Keratinocyte (primary cell): ENCODE data around the gene B4GALT7. TPM values are rescaled to one million over a fixed set of nuclear protein-coding genes. Genes with fewer than 3 reads are reported as not detected.

Experiments
- DNase-seq: peaks from one replicate; pipeline ENCODE4 v3.0.0-alpha.2; 2011; ENCODE audit warnings: low read depth, missing footprints, low spot score
- FAIRE-seq: peaks from 2 replicates; lab custom pipeline; 2011; peaks lifted over from hg19 to GRCh38; lab: Jason Lieb, UNC
- H2AFZ ChIP-seq: 2 replicates; pipeline ENCODE4 v1.6.0; 2012; ENCODE audit warnings: low read length, control low read depth, inconsistent platforms; ENCODE audit not compliant: control insufficient read depth
- H3K27ac ChIP-seq: 2 replicates; pipeline ENCODE4 v1.5.1; 2011; ENCODE audit warnings: low read length; ENCODE audit not compliant: control insufficient read depth, insufficient read depth
- H3K27me3 ChIP-seq: 3 replicates; pipeline ENCODE4 v1.6.0; 2011; ENCODE audit warnings: low read length; ENCODE audit not compliant: control insufficient read depth, insufficient read depth; ENCODE audit errors: extremely low read depth
- H3K36me3 ChIP-seq, 2 experiments: 2 replicates in 1 of 2; 3 replicates in 1 of 2; pipeline ENCODE4 v1.5.1; 2011; ENCODE audit warnings: low read length in 2 of 2, mild to moderate bottlenecking in 1 of 2; ENCODE audit not compliant: control insufficient read depth in 2 of 2, insufficient read depth in 2 of 2; ENCODE audit errors: extremely low read depth in 1 of 2
- H3K4me1 ChIP-seq: 3 replicates; pipeline ENCODE4 v1.5.1; 2011; ENCODE audit warnings: low read length; ENCODE audit not compliant: control insufficient read depth, insufficient read depth; ENCODE audit errors: extremely low read depth
- H3K4me2 ChIP-seq: 3 replicates; pipeline ENCODE4 v1.6.0; 2011; ENCODE audit warnings: low read depth, low read length; ENCODE audit not compliant: control insufficient read depth, insufficient read depth; ENCODE audit errors: extremely low read depth
- H3K4me3 ChIP-seq, 3 experiments: fragments of 200-600 bp in 1 of 3; sonication (generic) in 1 of 3; 2 replicates in 2 of 3; 3 replicates in 1 of 3; pipeline ENCODE4 v1.5.1; 2011 to 2016; ENCODE audit warnings: low read length in 3 of 3, mild to moderate bottlenecking in 3 of 3, control low read depth in 2 of 3, inconsistent platforms in 1 of 3, low read depth in 1 of 3, mixed read lengths in 1 of 3, mixed run types in 1 of 3, moderate library complexity in 1 of 3; ENCODE audit not compliant: control insufficient read depth in 2 of 3, insufficient read depth in 2 of 3; ENCODE audit errors: extremely low read depth in 1 of 3
- H3K79me2 ChIP-seq: 2 replicates; pipeline ENCODE4 v1.6.0; 2012; ENCODE audit warnings: low read length; ENCODE audit not compliant: control insufficient read depth, insufficient read depth
- H3K9ac ChIP-seq: 3 replicates; pipeline ENCODE4 v1.6.0; 2011; ENCODE audit warnings: low read length; ENCODE audit not compliant: control insufficient read depth, insufficient read depth; ENCODE audit errors: extremely low read depth
- H3K9me1 ChIP-seq: 3 replicates; pipeline ENCODE4 v1.6.0; 2011; ENCODE audit warnings: low read length; ENCODE audit not compliant: control insufficient read depth, insufficient read depth; ENCODE audit errors: extremely low read depth
- H3K9me3 ChIP-seq: 2 replicates; pipeline ENCODE4 v1.5.1; 2012; ENCODE audit warnings: low read depth, low read length; ENCODE audit not compliant: control insufficient read depth
- H4K20me1 ChIP-seq: 3 replicates; pipeline ENCODE4 v1.6.0; 2011; ENCODE audit warnings: low read length; ENCODE audit not compliant: control insufficient read depth, insufficient read depth; ENCODE audit errors: extremely low read depth
- CTCF ChIP-seq, 3 experiments: IDR thresholded peaks in 1 of 3; conservative IDR thresholded peaks in 1 of 3; optimal IDR thresholded peaks in 1 of 3; 2 replicates in 2 of 3; 3 replicates in 1 of 3; pipeline versions ENCODE3 to v1.5.1; 2011; ENCODE audit warnings: low read length in 3 of 3, mild to moderate bottlenecking in 3 of 3, moderate library complexity in 2 of 3, control low read depth in 1 of 3, inconsistent platforms in 1 of 3; ENCODE audit not compliant: insufficient read depth in 2 of 3; ENCODE audit errors: extremely low read depth in 1 of 3
- EZH2 ChIP-seq: IDR thresholded peaks from one replicate; pipeline ENCODE4 v1.6.1; 2012; ENCODE audit warnings: inconsistent platforms, mild to moderate bottlenecking, low read length, moderate library complexity
- dilution Hi-C: fragments of 300-500 bp; cut with MboI; formaldehyde crosslinking; loops from one replicate; pipeline ENCODE4 v1.7.0; 2020; ENCODE audit warnings: low sequenced_read_pairs; ENCODE audit not compliant: extremely low pct_ligation_motif_present
- polyA plus RNA-seq, 5 experiments: library from polyadenylated mRNA; depleted of rRNA in 3 of 5; stranded (reverse) in 3 of 5; stranded (forward) in 1 of 5; unstranded in 1 of 5; fragments of >200 nt; gene quantifications; 1 replicate in 1 of 5; 2 replicates in 3 of 5; 3 replicates in 1 of 5; pipeline versions ENCODE4 v1.2.1 to v1.2.3, GENCODE V29; 2011 to 2012; ENCODE audit warnings: missing spikeins in 2 of 5, low read depth in 1 of 5, low replicate concordance in 1 of 5

The B4GALT7 gene
- polyA plus RNA-seq, 1 donor (not counting 4 experiments of a cell fraction or from before 2014, with no cell fraction given) = 15.7 TPM

GRCh38 chr5:177604116-177604521 lies 4.2 kb downstream of the B4GALT7 start:
- Histone ChIP-seq H3K9ac (no peak overlapping the region), H3K27ac (no peak overlapping the region)
- FAIRE-seq = no peak

GRCh38 chr5:177604656-177605055 lies 4.7 kb downstream of the B4GALT7 start:
- no peaks in the 10 kb centered on the region for H3K9me3 ChIP-seq
- FAIRE-seq (no peak), DNase-seq (no peak)
- H3K27me3 ChIP-seq = no peaks in the 10 kb centered on the region
- H3K9me1 ChIP-seq = no peaks in the 10 kb centered on the region
- peaks cover 8% of the 10 kb centered on the region for H3K79me2 ChIP-seq
- dilution Hi-C loops = no loop called here
- peaks cover 7% of the 10 kb centered on the region for H3K4me1 ChIP-seq
- peaks cover 4 to 18% of the 10 kb centered on the region in 2 experiments for H3K36me3 ChIP-seq
- no peak overlapping the region for H3K9ac ChIP-seq
- no peak overlapping the region for H3K27ac ChIP-seq
- no peak for TF ChIP-seq CTCF (optimal IDR thresholded peaks at IDR 0.05 in 1 of 3, IDR thresholded peaks at IDR 0.05 in 1 of 3, conservative IDR thresholded peaks at IDR 0.05 in 1 of 3; ENCODE audit: extremely low read depth in 1 of 3, insufficient read depth in 2 of 3, low read length in 3 of 3)
- TF ChIP-seq EZH2 = no peak
- H2AFZ ChIP-seq = no peak overlapping the region
- no peak overlapping the region for H3K4me3 ChIP-seq
- no peak overlapping the region for H3K4me2 ChIP-seq
- no peaks in the 10 kb centered on the region for H4K20me1 ChIP-seq

More at GRCh38 chr5:177604116-177604521, 4.2 kb downstream of the B4GALT7 start:
- no peak overlapping the region for H2AFZ ChIP-seq
- H3K27me3 ChIP-seq = no peaks in the 10 kb centered on the region
- no peak for DNase-seq
- no peak for TF ChIP-seq CTCF (optimal IDR thresholded peaks at IDR 0.05 in 1 of 3, IDR thresholded peaks at IDR 0.05 in 1 of 3, conservative IDR thresholded peaks at IDR 0.05 in 1 of 3; ENCODE audit: extremely low read depth in 1 of 3, insufficient read depth in 2 of 3, low read length in 3 of 3)
- TF ChIP-seq EZH2 = no peak
- peaks cover 8% of the 10 kb centered on the region for H3K79me2 ChIP-seq
- no peaks in the 10 kb centered on the region for H3K9me3 ChIP-seq
- H3K4me3 ChIP-seq = no peak overlapping the region
- H3K9me1 ChIP-seq = no peaks in the 10 kb centered on the region
- dilution Hi-C loops = no loop called here
- H3K36me3 ChIP-seq = peaks cover 4 to 14% of the 10 kb centered on the region in 2 experiments
- H4K20me1 ChIP-seq = no peaks in the 10 kb centered on the region
- H3K4me2 ChIP-seq = no peak overlapping the region
- H3K4me1 ChIP-seq = peaks cover 7% of the 10 kb centered on the region
